Mesothelial cell of epicardium (in vitro differentiated cells): ENCODE results near the gene CPNE8. TPM values are rescaled to one million over a fixed set of nuclear protein-coding genes. Genes with fewer than 3 reads are reported as not detected.

Source experiments
- DNase-seq, 2 experiments: peaks; one replicate each; pipeline ENCODE4 v3.0.0; 2021; ENCODE audit warnings: low spot score in 2 of 2; ENCODE audit not compliant: unreplicated experiment in 2 of 2
- H3K27ac Mint-ChIP-seq: 2 replicates; pipeline ENCODE4 v1.8.0; 2021; ENCODE audit warnings: mixed read lengths
- H3K27me3 Mint-ChIP-seq: 2 replicates; pipeline ENCODE4 v1.8.0; 2021; ENCODE audit warnings: low read depth, mixed read lengths
- H3K36me3 Mint-ChIP-seq: 2 replicates; pipeline ENCODE4 v1.8.0; 2021; ENCODE audit warnings: mixed read lengths
- H3K4me1 Mint-ChIP-seq: 2 replicates; pipeline ENCODE4 v1.8.0; 2021; ENCODE audit warnings: mixed read lengths
- H3K4me3 Mint-ChIP-seq: 2 replicates; pipeline ENCODE4 v1.8.0; 2021; ENCODE audit warnings: mild to moderate bottlenecking, moderate library complexity, mixed read lengths
- H3K9me3 Mint-ChIP-seq: 2 replicates; pipeline ENCODE4 v1.8.0; 2021; ENCODE audit warnings: mixed read lengths
- total RNA-seq: library from RNA; stranded (reverse); gene quantifications from 3 replicates; pipeline ENCODE4 v1.2.1, GENCODE V29; 2021
- TF ChIP-seq, protein P1 (sequence below): fragments of 200-600 bp; sonication (generic); IDR thresholded peaks from one replicate; pipeline ENCODE4 v1.5.0; 2021; ENCODE audit warnings: antibody characterized with exemption; ENCODE audit not compliant: unreplicated experiment

Gene CPNE8
- total RNA-seq, 1 donor from 2014 or later, result 8.8 TPM

DNA sequence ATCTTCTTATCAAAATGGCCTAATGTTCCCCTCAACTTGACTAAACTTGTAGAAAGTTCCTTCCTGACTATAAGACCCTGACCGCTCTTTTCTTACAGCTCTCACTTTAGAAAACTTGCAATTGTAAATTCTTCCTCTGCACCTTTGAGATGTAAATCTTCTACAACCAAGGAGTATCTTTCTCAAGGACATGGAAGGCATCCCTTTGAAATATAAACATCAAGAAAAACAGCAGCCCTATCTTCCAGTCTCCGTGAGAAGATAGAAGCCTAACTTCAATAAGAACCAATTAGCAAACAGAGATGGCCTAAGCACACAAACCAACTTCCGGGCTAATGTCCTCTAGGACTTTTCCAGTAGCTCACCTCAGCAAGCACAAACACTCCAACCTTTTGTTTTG is 210.3 kb downstream of the CPNE8 start:
- Mint-ChIP-seq H3K4me3 (no peak overlapping the region), H3K27me3 (no peaks in the 10 kb centered on the region), H3K27ac (no peak overlapping the region)

DNA sequence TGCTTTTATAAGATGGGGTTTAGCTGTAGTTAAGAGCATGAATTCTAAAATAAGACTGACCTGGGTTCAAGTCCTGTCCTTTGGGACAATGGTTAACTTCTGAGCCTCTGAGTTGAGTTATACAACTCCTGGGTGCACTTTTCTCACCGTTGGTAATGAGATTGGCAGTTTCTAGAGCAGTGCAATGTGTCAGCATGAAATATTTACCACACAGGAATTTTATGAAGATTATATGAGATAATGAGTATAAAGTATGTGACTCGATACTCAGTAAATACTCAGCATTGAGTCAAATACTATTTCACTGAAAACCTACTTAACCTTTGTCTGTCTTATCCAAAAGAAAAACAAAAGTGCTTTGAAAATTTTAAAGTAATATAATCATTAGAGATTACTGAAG is 214.2 kb downstream of the CPNE8 start:
- no peaks in the 10 kb centered on the region for H3K4me1 Mint-ChIP-seq
- TF ChIP-seq, protein P1, sequence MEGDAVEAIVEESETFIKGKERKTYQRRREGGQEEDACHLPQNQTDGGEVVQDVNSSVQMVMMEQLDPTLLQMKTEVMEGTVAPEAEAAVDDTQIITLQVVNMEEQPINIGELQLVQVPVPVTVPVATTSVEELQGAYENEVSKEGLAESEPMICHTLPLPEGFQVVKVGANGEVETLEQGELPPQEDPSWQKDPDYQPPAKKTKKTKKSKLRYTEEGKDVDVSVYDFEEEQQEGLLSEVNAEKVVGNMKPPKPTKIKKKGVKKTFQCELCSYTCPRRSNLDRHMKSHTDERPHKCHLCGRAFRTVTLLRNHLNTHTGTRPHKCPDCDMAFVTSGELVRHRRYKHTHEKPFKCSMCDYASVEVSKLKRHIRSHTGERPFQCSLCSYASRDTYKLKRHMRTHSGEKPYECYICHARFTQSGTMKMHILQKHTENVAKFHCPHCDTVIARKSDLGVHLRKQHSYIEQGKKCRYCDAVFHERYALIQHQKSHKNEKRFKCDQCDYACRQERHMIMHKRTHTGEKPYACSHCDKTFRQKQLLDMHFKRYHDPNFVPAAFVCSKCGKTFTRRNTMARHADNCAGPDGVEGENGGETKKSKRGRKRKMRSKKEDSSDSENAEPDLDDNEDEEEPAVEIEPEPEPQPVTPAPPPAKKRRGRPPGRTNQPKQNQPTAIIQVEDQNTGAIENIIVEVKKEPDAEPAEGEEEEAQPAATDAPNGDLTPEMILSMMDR, result no peak
- no peaks in the 10 kb centered on the region for H3K27me3 Mint-ChIP-seq
- H3K9me3 Mint-ChIP-seq, result peaks cover 6% of the 10 kb centered on the region
- no peak overlapping the region for H3K27ac Mint-ChIP-seq
- H3K4me3 Mint-ChIP-seq, result no peak overlapping the region
- no peak for DNase-seq
- peaks cover 5% of the 10 kb centered on the region for H3K36me3 Mint-ChIP-seq

More for the DNA sequence above, 210.3 kb downstream of the CPNE8 start:
- no peaks in the 10 kb centered on the region for H3K4me1 Mint-ChIP-seq
- DNase-seq, result no peak
- TF ChIP-seq, protein P1, result no peak
- H3K9me3 Mint-ChIP-seq, result peaks cover 14% of the 10 kb centered on the region
- peaks cover 2% of the 10 kb centered on the region for H3K36me3 Mint-ChIP-seq

DNA sequence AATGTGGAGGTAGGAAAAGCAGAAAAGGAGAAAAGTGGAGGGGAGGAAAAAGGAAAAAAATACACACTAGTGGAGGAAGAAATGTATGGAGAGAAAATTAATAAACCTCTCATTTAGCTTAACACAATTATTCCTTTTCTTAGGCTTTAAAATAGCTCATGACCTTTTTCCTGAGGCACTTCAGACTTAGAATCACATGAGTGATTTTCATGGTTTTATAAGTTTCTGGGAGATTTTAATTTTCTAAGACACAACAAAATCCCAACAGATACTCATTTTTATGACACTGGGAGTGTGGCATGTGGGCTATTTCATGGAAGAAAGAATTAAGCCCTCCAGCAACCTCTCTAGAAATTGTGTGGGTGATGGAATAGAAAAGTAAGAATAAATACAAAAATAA is 214.7 kb downstream of the CPNE8 start:
- TF ChIP-seq, protein P1, result no peak
- no peak for DNase-seq
- Mint-ChIP-seq H3K27ac (no peak overlapping the region), H3K27me3 (no peaks in the 10 kb centered on the region), H3K4me1 (no peaks in the 10 kb centered on the region), H3K4me3 (no peak overlapping the region), H3K36me3 (peaks cover 7% of the 10 kb centered on the region), H3K9me3 (peaks cover 9% of the 10 kb centered on the region)

DNA sequence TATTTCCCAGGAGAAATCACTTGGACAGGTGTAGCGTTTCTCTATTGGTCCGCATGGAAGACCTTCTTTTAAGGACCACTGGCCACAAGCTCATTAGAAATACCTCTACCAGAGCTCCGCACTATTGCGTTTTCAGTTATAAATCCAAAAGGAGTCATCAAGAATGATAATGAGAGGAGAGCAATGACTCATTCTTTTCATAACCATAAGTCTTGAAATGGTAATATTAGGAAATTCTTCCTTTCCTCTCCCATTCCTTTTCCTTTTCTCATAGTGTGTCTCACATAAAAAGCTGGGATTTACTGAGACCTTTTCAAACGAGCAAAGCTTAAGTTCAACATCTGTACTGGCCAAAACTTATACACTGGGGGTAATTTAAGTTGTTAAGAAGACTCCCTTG is 215.7 kb downstream of the CPNE8 start:
- TF ChIP-seq, protein P1, result no peak
- Mint-ChIP-seq H3K4me1 (no peaks in the 10 kb centered on the region), H3K27me3 (no peaks in the 10 kb centered on the region), H3K27ac (no peak overlapping the region), H3K36me3 (peaks cover 7% of the 10 kb centered on the region), H3K4me3 (no peak overlapping the region), H3K9me3 (peaks cover 12% of the 10 kb centered on the region)
- DNase-seq, result no peak

DNA sequence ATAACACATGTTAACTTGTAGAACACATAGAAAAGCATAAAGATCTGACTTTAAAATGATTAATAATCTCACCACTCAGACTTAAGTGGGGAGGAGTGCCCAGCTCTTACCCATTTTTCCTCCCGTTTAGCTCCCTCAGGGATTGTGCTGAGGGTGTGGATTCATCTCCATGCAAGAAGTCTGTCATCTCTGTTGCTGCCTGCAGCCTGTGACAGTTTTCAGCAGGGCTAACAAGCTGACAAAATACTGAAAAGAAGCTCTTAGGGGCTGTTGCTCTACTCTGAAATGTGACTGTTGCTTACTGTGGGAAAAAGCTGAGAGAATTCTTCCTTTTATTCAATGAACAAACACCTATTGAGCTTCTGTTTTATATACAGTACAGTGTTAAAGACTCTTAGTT is 216.2 kb downstream of the CPNE8 start:
- TF ChIP-seq, protein P1, result no peak
- H3K27ac Mint-ChIP-seq, result no peak overlapping the region
- H3K36me3 Mint-ChIP-seq, result peaks cover 7% of the 10 kb centered on the region
- no peaks in the 10 kb centered on the region for H3K4me1 Mint-ChIP-seq
- no peak overlapping the region for H3K4me3 Mint-ChIP-seq
- H3K9me3 Mint-ChIP-seq, result peaks cover 12% of the 10 kb centered on the region
- H3K27me3 Mint-ChIP-seq, result no peaks in the 10 kb centered on the region
- DNase-seq, result no peak

DNA sequence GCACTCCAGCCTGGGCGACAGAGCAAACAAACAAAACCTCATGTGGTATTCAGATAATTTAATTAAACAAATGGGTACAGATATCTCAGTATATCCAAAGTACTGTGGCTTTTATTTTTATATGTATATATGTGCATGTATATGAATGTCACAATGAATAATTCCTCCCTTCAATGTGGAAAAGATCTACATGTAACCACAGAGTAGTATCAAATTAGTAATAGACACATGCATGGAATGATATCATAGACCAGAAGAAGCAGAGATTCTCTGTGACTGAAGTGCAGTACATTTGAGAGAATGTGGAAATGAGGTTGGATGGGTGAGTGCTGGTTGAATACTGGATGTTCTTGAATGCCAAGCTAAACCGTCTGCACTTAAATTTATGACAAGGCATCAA is 222.9 kb downstream of the CPNE8 start:
- H3K36me3 Mint-ChIP-seq, result peaks cover 7% of the 10 kb centered on the region
- H3K27me3 Mint-ChIP-seq, result no peaks in the 10 kb centered on the region
- H3K9me3 Mint-ChIP-seq, result peaks cover 12% of the 10 kb centered on the region
- no peak for DNase-seq
- H3K27ac Mint-ChIP-seq, result no peak overlapping the region
- H3K4me3 Mint-ChIP-seq, result no peak overlapping the region
- TF ChIP-seq, protein P1, result no peak
- no peaks in the 10 kb centered on the region for H3K4me1 Mint-ChIP-seq
